Activated naive CD4-positive, alpha-beta T cell treated with anti-CD3 and anti-CD28 coated beads for 36 hours (primary cell): ENCODE results near the gene RESP18. TPM values are rescaled to one million over a fixed set of nuclear protein-coding genes. Genes with fewer than 3 reads are reported as not detected.

Experiments
- CTCF ChIA-PET: fragments of 350-600 bp; sonication (Branson Sonifier 250); formaldehyde crosslinking; loops from one replicate; lab custom pipeline; 2021; ENCODE audit warnings: antibody characterized with exemption; lab: Charles Lee
- DNase-seq: peaks from one replicate; pipeline ENCODE4 v3.0.0-alpha.2; 2020
- H3K27ac Mint-ChIP-seq: one replicate; pipeline ENCODE4 v1.8.0; 2021; ENCODE audit warnings: mild to moderate bottlenecking, mixed read lengths
- H3K27me3 Mint-ChIP-seq: one replicate; pipeline ENCODE4 v1.8.0; 2021; ENCODE audit warnings: low read depth, mixed read lengths
- H3K36me3 Mint-ChIP-seq: one replicate; pipeline ENCODE4 v1.8.0; 2021; ENCODE audit warnings: low read depth, mixed read lengths
- H3K4me1 Mint-ChIP-seq: one replicate; pipeline ENCODE4 v1.8.0; 2021; ENCODE audit warnings: low read depth, mixed read lengths
- H3K4me3 Mint-ChIP-seq: one replicate; pipeline ENCODE4 v1.8.0; 2021; ENCODE audit warnings: mild to moderate bottlenecking, moderate library complexity, mixed read lengths
- H3K9me3 Mint-ChIP-seq: one replicate; pipeline ENCODE4 v1.8.0; 2021; ENCODE audit warnings: mixed read lengths
- intact Hi-C: fragments of 100-400 bp; cut with micrococcal nuclease; formaldehyde crosslinking; loops from one replicate; pipeline ENCODE4 v1.15.1; 2023
- microRNA-seq: library from miRNA; unstranded; fragments of <30 nt; microRNA quantifications from one replicate; pipeline ENCODE4 v1.2.0, GENCODE V29; 2022; ENCODE audit warnings: borderline microRNAs expressed, borderline replicate concordance
- total RNA-seq, 2 experiments: library from RNA; stranded (reverse); gene quantifications; one replicate each; pipeline ENCODE4 v1.2.3, GENCODE V29; 2021

The RESP18 gene
- total RNA-seq, 2 experiments from 2014 or later: not detected

DNA sequence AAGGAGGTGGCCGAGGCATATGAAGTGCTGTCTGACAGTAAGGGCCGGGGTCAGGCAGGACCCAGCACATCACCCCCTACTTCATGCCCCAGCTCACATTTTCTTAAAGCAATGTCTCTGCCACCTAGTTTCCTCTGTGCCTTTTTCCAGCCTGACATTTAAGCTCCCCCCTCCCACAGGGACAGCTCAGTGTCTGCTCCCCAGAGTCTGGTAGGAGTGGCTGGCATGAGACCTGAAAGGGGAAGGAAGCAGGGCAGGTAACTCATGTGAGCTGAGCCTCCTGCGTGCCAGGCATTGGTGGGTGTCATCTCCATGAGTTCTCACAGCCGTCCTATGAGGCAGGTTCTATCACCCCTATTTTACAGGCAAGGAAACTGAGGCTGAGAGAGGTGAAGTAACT lies 51.9 kb downstream of the RESP18 start:
- Mint-ChIP-seq H3K27ac (peak overlapping the region; percentile 90), H3K4me3 (peak overlapping the region; percentile 92), H3K36me3 (peaks cover 7% of the 10 kb centered on the region), H3K9me3 (no peaks in the 10 kb centered on the region), H3K27me3 (no peaks in the 10 kb centered on the region), H3K4me1 (peaks cover 39% of the 10 kb centered on the region)
- CTCF ChIA-PET: interaction anchor here (0.8 to 10.6 kb wide), 5 partner anchors 13 to 121 kb away, joined by 3 to 196 read pairs (median 5); no protein-coding TSS in a partner anchor
- intact Hi-C loops: no loop called here
- no peak for DNase-seq

DNA sequence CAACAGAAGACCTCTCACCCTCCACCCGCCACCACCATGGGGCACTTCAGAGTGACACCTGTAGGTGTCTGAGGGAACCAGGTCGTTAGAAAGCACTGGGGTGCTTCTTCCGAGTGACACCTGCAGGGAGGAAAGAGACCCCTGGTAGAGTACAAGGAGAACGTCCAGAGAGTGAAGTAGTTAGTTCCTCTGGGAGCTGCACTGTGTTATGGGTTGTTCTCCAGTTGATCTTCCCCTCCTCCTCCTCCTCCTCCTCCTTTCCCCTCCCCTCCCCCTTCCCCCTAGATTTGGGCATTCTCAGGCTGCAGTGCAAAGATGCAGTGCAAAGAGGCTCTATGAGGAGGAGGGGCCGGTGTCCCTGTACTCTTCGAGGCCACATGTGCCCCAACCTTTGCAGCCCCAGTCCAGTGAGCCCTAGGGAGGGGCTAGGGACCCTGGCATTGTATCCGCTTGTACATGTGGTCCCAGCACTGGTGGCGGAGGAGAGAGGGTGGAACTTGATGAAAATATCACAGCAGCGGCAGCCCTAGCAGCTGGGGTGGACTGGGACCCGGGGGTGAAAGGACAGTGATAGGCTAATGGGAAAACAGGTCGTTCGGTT lies 52.5 kb downstream of the RESP18 start:
- peak overlapping the region; percentile 90 for H3K27ac Mint-ChIP-seq
- peaks cover 5% of the 10 kb centered on the region for H3K36me3 Mint-ChIP-seq
- H3K9me3 Mint-ChIP-seq: no peaks in the 10 kb centered on the region
- no peak for DNase-seq
- intact Hi-C loops: loop anchor here (1.0 to 10.0 kb wide), 16 partner anchors 15 to 1055 kb away; partner anchors contain the start of genes ANKZF1, ATG9A, CHPF and CNOT9
- H3K27me3 Mint-ChIP-seq: no peaks in the 10 kb centered on the region
- CTCF ChIA-PET: interaction anchor here (1.6 to 10.6 kb wide), 4 partner anchors 13 to 121 kb away, joined by 3 to 196 read pairs (median 32); no protein-coding TSS in a partner anchor
- peak overlapping the region; percentile 92 for H3K4me3 Mint-ChIP-seq
- H3K4me1 Mint-ChIP-seq: peaks cover 37% of the 10 kb centered on the region

DNA sequence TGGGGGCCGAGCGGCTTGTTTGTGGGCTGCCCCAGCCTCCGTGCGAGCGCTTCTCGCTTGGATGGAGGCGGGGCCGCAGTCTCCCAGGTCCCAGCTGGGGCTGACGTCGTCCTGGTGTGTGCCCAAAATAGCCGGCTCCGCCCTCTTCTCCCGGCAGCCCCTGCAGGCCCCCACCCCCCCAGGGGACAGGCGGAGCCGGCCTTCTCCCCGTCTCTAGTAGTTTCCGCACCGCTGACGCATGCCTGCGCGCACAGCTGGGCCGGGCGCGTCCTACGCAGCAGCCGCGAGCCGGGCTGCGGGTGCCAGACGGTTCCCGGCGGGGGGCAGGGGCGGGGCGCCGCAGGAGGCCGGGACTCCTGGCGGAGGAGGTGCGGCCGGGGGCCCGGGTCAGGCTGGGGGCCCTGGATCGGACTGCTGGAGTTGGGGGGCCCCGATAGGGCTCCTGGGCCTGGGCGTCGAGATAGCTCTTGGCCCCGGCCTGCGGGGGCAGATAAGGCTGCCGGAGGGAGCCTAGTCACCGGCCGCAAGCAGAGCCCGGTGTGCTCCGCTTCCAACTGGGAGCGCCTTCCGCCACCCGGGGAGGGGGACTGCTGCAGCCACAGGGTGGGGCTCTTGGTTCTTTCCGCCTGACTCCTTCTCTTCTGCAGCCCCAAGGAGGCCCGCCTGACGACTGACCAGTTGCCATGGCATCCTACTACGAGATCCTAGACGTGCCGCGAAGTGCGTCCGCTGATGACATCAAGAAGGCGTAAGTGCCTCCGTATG lies 53.2 kb downstream of the RESP18 start, which contains the start of gene DNAJB2:
DNAJB2 (plus strand) TSS at position 216 of the 765 bp plus-strand sequence; CDS start at position 684, 468 bp downstream.
- no peaks in the 10 kb centered on the region for H3K9me3 Mint-ChIP-seq
- no peaks in the 10 kb centered on the region for H3K27me3 Mint-ChIP-seq
- peak within 1 kb of the TSS; percentile 92 for H3K4me3 Mint-ChIP-seq
- peaks cover 5% of the 10 kb centered on the region for H3K36me3 Mint-ChIP-seq
- peaks cover 37% of the 10 kb centered on the region for H3K4me1 Mint-ChIP-seq
- DNase-seq: peak; percentile 99
- CTCF ChIA-PET: interaction anchor here (0.7 to 10.6 kb wide), 13 partner anchors 14 to 611 kb away, joined by 3 to 196 read pairs (median 9); partner anchors contain the start of genes GLB1L, STK16 and ZFAND2B
- peak within 1 kb of the TSS; percentile 95 for H3K27ac Mint-ChIP-seq
- intact Hi-C loops: loop anchor here (1.0 to 10.0 kb wide), 16 partner anchors 16 to 1055 kb away; partner anchors contain the start of genes ANKZF1, ATG9A, CHPF and CNOT9

DNA sequence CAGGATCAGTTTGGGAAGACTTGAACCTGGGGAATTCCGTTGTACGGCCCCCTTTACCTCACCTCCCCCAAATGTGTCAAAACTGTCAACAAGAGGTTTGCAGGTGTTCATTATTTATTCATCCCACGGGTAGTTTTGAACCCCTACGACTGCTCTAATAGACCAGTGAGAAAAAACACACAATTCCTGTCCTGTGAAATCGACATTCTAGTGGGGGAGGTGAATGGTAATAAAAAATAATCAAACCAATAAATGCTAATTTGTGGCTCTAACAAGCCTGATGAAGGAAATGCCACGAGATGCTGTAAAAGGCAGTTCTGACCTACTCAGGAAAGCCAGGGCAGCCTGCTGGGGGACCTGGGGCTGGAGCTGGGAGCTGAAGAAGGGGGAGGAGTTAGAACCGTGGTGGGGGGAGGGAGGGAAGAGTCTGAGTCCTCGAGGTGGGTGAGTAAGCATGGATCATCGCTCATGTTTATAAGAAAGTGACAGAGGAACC lies 53.8 kb downstream of the RESP18 start:
- peaks cover 5% of the 10 kb centered on the region for H3K36me3 Mint-ChIP-seq
- peaks cover 37% of the 10 kb centered on the region for H3K4me1 Mint-ChIP-seq
- intact Hi-C loops: loop anchor here (1.0 to 10.0 kb wide), 17 partner anchors 17 to 1054 kb away; partner anchors contain the start of genes ANKZF1, ATG9A, CHPF and CNOT9
- DNase-seq: no peak
- peak overlapping the region; percentile 95 for H3K27ac Mint-ChIP-seq
- peak overlapping the region; percentile 92 for H3K4me3 Mint-ChIP-seq
- no peaks in the 10 kb centered on the region for H3K9me3 Mint-ChIP-seq
- CTCF ChIA-PET: interaction anchor here (0.7 to 10.6 kb wide), 17 partner anchors 12 to 611 kb away, joined by 3 to 196 read pairs (median 8); partner anchors contain the start of genes ANKZF1, ATG9A, GLB1L and STK16
- H3K27me3 Mint-ChIP-seq: no peaks in the 10 kb centered on the region

DNA sequence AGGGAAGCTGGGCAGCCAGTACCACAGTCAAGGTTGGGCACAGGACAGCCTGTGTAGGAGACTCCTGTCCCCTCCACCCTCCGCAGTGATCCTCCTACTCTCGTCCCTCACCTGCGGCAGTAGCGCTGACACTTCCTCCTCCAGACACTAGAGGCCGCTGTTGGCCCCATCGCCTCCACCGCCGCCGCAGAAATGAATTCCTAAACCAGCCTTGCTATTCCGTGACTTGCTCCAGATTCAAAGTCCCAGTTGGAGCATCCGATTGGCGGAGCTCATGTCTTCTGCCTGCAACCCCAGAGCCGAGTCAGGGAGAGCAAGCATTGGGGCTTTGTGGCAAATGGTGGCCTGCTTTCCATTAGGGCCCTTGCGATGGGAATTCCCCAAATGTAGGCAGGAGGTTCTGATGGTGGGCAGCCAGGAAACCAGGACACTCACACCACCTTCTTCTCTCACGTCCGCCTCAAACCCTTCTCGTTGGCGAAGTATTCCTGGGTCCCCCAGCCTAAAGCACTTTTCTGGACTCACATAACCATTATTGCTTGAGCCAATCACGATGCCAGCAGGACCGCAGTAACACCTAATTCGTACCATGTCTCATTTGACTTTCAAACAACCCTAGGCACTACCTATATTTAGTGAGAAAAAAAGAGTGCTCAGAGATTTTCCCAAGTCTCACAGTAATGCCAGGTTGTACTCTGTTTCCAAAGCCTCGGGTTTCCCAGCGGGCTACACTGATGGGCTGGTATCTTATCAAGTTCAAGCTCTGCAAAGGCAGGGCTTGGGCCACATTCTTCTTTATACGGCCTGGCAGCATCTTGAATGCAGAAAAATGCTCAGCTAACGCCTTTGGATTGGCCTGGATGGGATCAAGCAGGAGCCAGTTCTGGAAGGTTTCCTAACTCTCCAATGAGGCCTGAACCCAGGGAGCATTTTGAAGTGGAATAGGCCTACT lies 54.6 kb downstream of the RESP18 start:
- peak overlapping the region; percentile 92 for H3K4me3 Mint-ChIP-seq
- peaks cover 37% of the 10 kb centered on the region for H3K4me1 Mint-ChIP-seq
- CTCF ChIA-PET: interaction anchor here (0.6 to 10.6 kb wide), 31 partner anchors 7 to 610 kb away, joined by 3 to 196 read pairs (median 5); partner anchors contain the start of genes ANKZF1, ATG9A, GLB1L and STK16
- intact Hi-C loops: loop anchor here (1.0 to 10.0 kb wide), 3 partner anchors 74 to 1053 kb away; no protein-coding TSS in a partner anchor
- H3K27ac Mint-ChIP-seq: peak overlapping the region; percentile 95
- H3K36me3 Mint-ChIP-seq: peaks cover 2% of the 10 kb centered on the region
- no peaks in the 10 kb centered on the region for H3K27me3 Mint-ChIP-seq
- peak; percentile 85 for DNase-seq
- no peaks in the 10 kb centered on the region for H3K9me3 Mint-ChIP-seq

Small RNA genes within 50 kb of the gene (microRNA-seq; reads per million reads assigned to microRNA genes)
- gene MIR153-1: not detected

Other genes with a start within 250 kb of the RESP18 start
- 10 to 100 TPM; 24.4 to 26.6 TPM for gene NHEJ1, start 171.9 kb downstream of the RESP18 start, total RNA-seq
- gene SLC23A3, start 162.7 kb downstream of the RESP18 start, total RNA-seq: under 1 TPM; 0.84 to 0.95 TPM
- gene CNPPD1, start 155.8 kb downstream of the RESP18 start, total RNA-seq: 10 to 100 TPM; 27.0 to 31.4 TPM
- 10 to 100 TPM; 44.0 to 44.1 TPM for gene RETREG2, start 154.5 kb downstream of the RESP18 start, total RNA-seq
- 10 to 100 TPM; 32.6 to 33.6 TPM for gene ZFAND2B, start 126.0 kb downstream of the RESP18 start, total RNA-seq
- gene ABCB6, start 113.8 kb downstream of the RESP18 start, total RNA-seq: 1 to 10 TPM; 7.0 to 7.5 TPM
- 10 to 100 TPM; 26.0 to 27.7 TPM for gene ATG9A, start 103.1 kb downstream of the RESP18 start, total RNA-seq
- 10 to 100 TPM; 87.7 to 88.5 TPM for gene ANKZF1, start 102.9 kb downstream of the RESP18 start, total RNA-seq
- 1 to 10 TPM; 2.1 TPM for gene GLB1L, start 87.3 kb downstream of the RESP18 start, total RNA-seq
- 10 to 100 TPM; 33.7 to 35.5 TPM for gene STK16, start 87.3 kb downstream of the RESP18 start, total RNA-seq
- not detected for gene TUBA4B, start 79.5 kb downstream of the RESP18 start, total RNA-seq
- 100 to 1,000 TPM; 112 to 116 TPM for gene TUBA4A, start 78.8 kb downstream of the RESP18 start, total RNA-seq
- gene DNAJB2, start 53.4 kb downstream of the RESP18 start, total RNA-seq: 10 to 100 TPM; 24.6 to 24.9 TPM
- gene PTPRN, start 23.3 kb downstream of the RESP18 start, total RNA-seq: not detected
- 10 to 100 TPM; 67.1 to 74.2 TPM for gene DNPEP, start 55.2 kb upstream of the RESP18 start, total RNA-seq
- gene DES, start 85.6 kb upstream of the RESP18 start, total RNA-seq: not detected
- gene SPEG, start 102.1 kb upstream of the RESP18 start, total RNA-seq: 1 to 10 TPM; 1.3 to 1.4 TPM
- 10 to 100 TPM; 25.2 to 28.4 TPM for gene GMPPA, start 166.1 kb upstream of the RESP18 start, total RNA-seq
- gene ASIC4, start 181.7 kb upstream of the RESP18 start, total RNA-seq: not detected
- 1 to 10 TPM; 8.5 to 9.0 TPM for gene CHPF, start 211.1 kb upstream of the RESP18 start, total RNA-seq
- gene TMEM198, start 211.3 kb upstream of the RESP18 start, total RNA-seq: 1 to 10 TPM in 1 of 2 experiments, under 1 TPM in 1; 0.86 to 1.1 TPM
- 1 to 10 TPM; 1.5 to 1.6 TPM for gene OBSL1, start 238.8 kb upstream of the RESP18 start, total RNA-seq
- not detected for gene INHA, start 239.6 kb upstream of the RESP18 start, total RNA-seq